ENCODE measurements around the gene MSL1. TPM values are rescaled to one million over a fixed set of nuclear protein-coding genes. Genes with fewer than 3 reads are reported as not detected.

MSL1 gene
- total and polyA plus RNA-seq, 9 of the 15 experiments (the other 6 are each of a cell fraction or from before 2014, with no cell fraction given): 13.8 to 120 (median 61.9) TPM

DNA sequence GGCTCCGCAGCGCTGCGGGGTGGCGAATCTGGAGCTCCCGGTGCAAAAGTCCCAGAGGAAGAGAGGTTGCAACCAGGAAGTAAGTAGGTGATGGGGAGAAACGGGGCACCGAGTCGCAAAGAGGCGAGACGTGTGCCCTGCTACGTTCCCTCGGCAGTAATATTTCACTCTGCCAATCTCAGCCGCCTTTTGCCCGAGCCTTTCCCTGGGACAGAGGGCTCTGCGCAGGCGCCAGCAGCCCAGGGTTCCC, 21.4 kb upstream of the MSL1 start, which contains the start of gene NR1D1:
NR1D1 (minus strand) TSS at position 171 of the 250 bp plus-strand sequence. CDS start 495 bp downstream, outside the sequence.
- intact Hi-C loops (cut with micrococcal nuclease) (no loop called here), in situ Hi-C loops (cut with MboI) (no loop called here)
- DNase-seq (ENCODE audit: extremely low read depth in 1 of 4, low spot score in 3 of 4) (peak in 1 of 4 experiments; percentile 25), ATAC-seq (no peak), FAIRE-seq (no peak)
- peak within 1 kb of the TSS; percentile 78 for H3K27ac ChIP-seq (ENCODE audit: extremely low read depth, low read depth, low read length)
- CTCF ChIA-PET (ENCODE audit: low intra/inter-chr PET ratio): interaction anchor here (0.6 kb wide), 1 partner anchor 17 kb away, joined by 3 read pairs; no protein-coding TSS in a partner anchor
- H3K9ac ChIP-seq (ENCODE audit: insufficient read depth in 1 of 2, low read depth in 2 of 2, low read length in 2 of 2): peak within 1 kb of the TSS; percentile 63 to 95
- peak within 1 kb of the TSS; percentile 96 for H3K4me2 ChIP-seq (ENCODE audit: insufficient read depth, low read length)
- no TSS peak for BruUV-seq (replicated peaks)
- peaks cover 34% of the 10 kb centered on the region; the same call in 2 of the 3 replicates for H3K36me3 ChIP-seq (ENCODE audit: control insufficient read depth, insufficient read depth, low read length)
- 0% methylated on average over 16 of the region's 16 CpGs for WGBS (ENCODE audit: insufficient coverage, low coverage, missing lambda C conversion rate)
- H3K9me3 ChIP-seq (replicated peaks; ENCODE audit: control insufficient read depth, insufficient read depth, low read depth, low read length): no peaks in the 10 kb centered on the region
- H2AFZ ChIP-seq (ENCODE audit: low read depth, low read length): peak within 1 kb of the TSS; percentile 91
- POLR2A ChIA-PET: interaction anchor here (0.6 to 5.6 kb wide), 14 partner anchors 9 to 454 kb away, joined by 3 to 66 read pairs (median 4); partner anchors contain the start of genes CASC3 and CSF3
- H3K79me2 ChIP-seq (ENCODE audit: control insufficient read depth, insufficient read depth, low read length): peaks cover 28% of the 10 kb centered on the region
- peaks cover 47 to 50% of the 10 kb centered on the region in 2 experiments for H3K4me1 ChIP-seq (replicated peaks in 1 of 2; ENCODE audit: control insufficient read depth in 2 of 2, insufficient read depth in 2 of 2, low read length in 2 of 2)
- peaks cover 4% of the 10 kb centered on the region for H3K9me1 ChIP-seq (ENCODE audit: control insufficient read depth, insufficient read depth, low read length)
- H4K20me1 ChIP-seq (replicated peaks; ENCODE audit: control insufficient read depth, insufficient read depth, low read length): no peaks in the 10 kb centered on the region
- H3K27me3 ChIP-seq (ENCODE audit: control insufficient read depth in 2 of 2, insufficient read depth in 2 of 2, low read length in 2 of 2): no peaks in the 10 kb centered on the region
- H3K4me3 ChIP-seq: peak within 1 kb of the TSS; percentile 53
- TF ChIP-seq KDM2B (CRISPR knock-in tag; IDR thresholded peaks at IDR 0.05): no peak
- TF ChIP-seq IRF1 (CRISPR knock-in tag; IDR thresholded peaks at IDR 0.05; ENCODE audit: borderline replicate concordance): no peak
- peak; percentile 26; the same call in 1 of the 2 replicates for TF ChIP-seq HDAC8 (tag; IDR thresholded peaks at IDR 0.05)
- no peak for TF ChIP-seq ZBTB40 (IDR thresholded peaks at IDR 0.05)
- TF ChIP-seq ZBTB40 (CRISPR knock-in tag; IDR thresholded peaks at IDR 0.05): no peak
- 0 out of 2 replicates have a peak, but pooled peaks have one; percentile 38 for TF ChIP-seq ZNF511 (CRISPR knock-in tag; IDR thresholded peaks at IDR 0.05)
- 0 out of 2 replicates have a peak, but pooled peaks have one; percentile 19 for TF ChIP-seq ETV1 (tag; conservative IDR thresholded peaks at IDR 0.05; ENCODE audit: low read depth)
- TF ChIP-seq DMBX1 (CRISPR knock-in tag; IDR thresholded peaks at IDR 0.05; ENCODE audit: borderline replicate concordance): no peak
- TF ChIP-seq HMGN3 (IDR thresholded peaks at IDR 0.05; ENCODE audit: borderline replicate concordance, extremely low read depth, insufficient read length, low read depth, low read length): peak; percentile 33
- 0 out of 2 replicates have a peak, but pooled peaks have one; percentile 65 for TF ChIP-seq ZNF175 (CRISPR knock-in tag; IDR thresholded peaks at IDR 0.05; ENCODE audit: low read depth)
- no peak for TF ChIP-seq TCF7L2 (IDR thresholded peaks at IDR 0.05; ENCODE audit: low read depth, low read length)
- peak; percentile 79; the same call in 1 of the 2 replicates for TF ChIP-seq ELF1 (tag; IDR thresholded peaks at IDR 0.05)
